SJCRH30 (cell line): ENCODE data around the gene PAQR9. TPM values are rescaled to one million over a fixed set of nuclear protein-coding genes. Genes with fewer than 3 reads are reported as not detected.

ENCODE experiments used
- DNase-seq, 2 experiments: peaks; one replicate each; pipeline ENCODE4 v3.0.0-alpha.2; 2015 to 2020
- H3K27ac ChIP-seq: fragments of 250-450 bp; sonication (Bioruptor Pico); 2 replicates; pipeline ENCODE4 v1.5.1; 2020; ENCODE audit warnings: mild to moderate bottlenecking, moderate library complexity
- H3K27me3 ChIP-seq: fragments of 250-450 bp; sonication (Bioruptor Pico); 2 replicates; pipeline ENCODE4 v1.5.1; 2020; ENCODE audit warnings: mild to moderate bottlenecking, moderate library complexity
- H3K36me3 ChIP-seq: fragments of 250-450 bp; sonication (Bioruptor Pico); 2 replicates; pipeline ENCODE4 v1.5.1; 2020; ENCODE audit warnings: mild to moderate bottlenecking, moderate library complexity
- H3K4me1 ChIP-seq: fragments of 250-450 bp; sonication (Bioruptor Pico); 2 replicates; pipeline ENCODE4 v1.5.1; 2020; ENCODE audit warnings: mild to moderate bottlenecking, moderate library complexity
- H3K4me3 ChIP-seq: fragments of 250-450 bp; sonication (Bioruptor Pico); 2 replicates; pipeline ENCODE4 v1.5.1; 2020; ENCODE audit warnings: mild to moderate bottlenecking, moderate library complexity
- H3K9me3 ChIP-seq: fragments of 250-450 bp; sonication (Bioruptor Pico); replicated peaks from 2 replicates; pipeline ENCODE4 v1.5.1; 2020; ENCODE audit warnings: mild to moderate bottlenecking, moderate library complexity
- total RNA-seq: library from RNA; depleted of rRNA; stranded (reverse); fragments of >200 nt; shearing (Covaris generic); gene quantifications from 2 replicates; pipeline ENCODE4 v1.2.3, GENCODE V29; 2014; rRNA removed

PAQR9 gene, protein sequence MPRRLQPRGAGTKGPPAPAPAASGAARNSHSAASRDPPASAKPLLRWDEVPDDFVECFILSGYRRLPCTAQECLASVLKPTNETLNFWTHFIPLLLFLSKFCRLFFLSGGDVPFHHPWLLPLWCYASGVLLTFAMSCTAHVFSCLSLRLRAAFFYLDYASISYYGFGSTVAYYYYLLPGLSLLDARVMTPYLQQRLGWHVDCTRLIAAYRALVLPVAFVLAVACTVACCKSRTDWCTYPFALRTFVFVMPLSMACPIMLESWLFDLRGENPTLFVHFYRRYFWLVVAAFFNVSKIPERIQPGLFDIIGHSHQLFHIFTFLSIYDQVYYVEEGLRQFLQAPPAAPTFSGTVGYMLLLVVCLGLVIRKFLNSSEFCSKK
- 0.16 and 0.30 TPM in 2 replicates for total RNA-seq

DNA sequence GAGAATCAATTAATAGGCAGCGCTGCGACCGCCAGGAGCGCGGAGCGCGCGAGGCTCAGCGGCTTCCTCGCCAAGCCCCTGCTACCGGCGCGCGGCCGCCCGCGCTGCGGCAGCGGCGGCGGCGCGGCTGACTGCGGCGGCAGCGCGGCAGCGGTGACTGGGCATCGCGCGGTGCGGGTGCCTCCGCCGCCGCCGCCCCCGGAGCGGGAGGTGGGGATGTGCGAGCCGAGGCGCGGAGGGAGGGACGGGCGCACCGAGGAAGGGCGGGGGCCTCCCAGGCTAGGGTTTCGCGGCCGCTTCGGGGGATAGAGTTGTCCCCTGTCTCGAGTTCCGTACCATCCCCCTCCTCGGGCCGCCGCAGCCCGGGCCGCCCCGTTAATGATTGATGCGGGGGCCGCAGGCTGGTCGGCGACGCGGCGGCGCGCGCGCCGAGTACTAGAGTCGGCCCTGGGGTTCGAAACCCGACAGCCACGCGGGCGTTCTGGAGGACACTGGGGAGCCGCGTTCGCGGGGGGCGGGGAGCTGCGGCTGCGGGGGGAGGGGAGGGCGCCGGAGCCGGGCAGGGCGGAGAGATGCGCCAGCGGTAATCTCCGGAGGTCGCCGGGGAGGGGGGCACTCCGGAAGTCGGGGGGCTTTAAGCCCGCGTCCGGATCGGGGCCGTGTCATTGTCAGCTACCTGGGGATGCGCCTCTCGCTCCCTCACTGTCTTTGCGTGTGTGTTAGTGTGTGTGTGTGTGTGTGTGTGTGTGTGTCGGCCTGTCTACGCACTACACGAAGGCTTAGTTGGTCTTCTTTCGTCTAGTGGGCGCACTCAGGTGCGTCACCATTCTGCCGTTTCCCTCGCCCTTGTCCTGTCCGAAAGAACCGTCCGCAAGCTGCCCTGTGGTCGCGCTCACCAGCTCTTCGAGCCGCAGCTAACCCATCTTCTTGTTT lies at the start of gene PAQR9:
Gene PAQR9 (minus strand): TSS at position 159 of the 933 bp plus-strand sequence. CDS start 338 bp downstream, outside the sequence.
- DNase-seq = peak; percentile 39 to 44
- Histone ChIP-seq H3K27me3 (peaks cover 8% of the 10 kb centered on the region; the same call in 1 of the 2 replicates), H3K4me3 (peak within 1 kb of the TSS; percentile 84), H3K36me3 (no peaks in the 10 kb centered on the region), H3K4me1 (no peaks in the 10 kb centered on the region), H3K27ac (no peak within 1 kb of the TSS), H3K9me3 (no peaks in the 10 kb centered on the region)

DNA sequence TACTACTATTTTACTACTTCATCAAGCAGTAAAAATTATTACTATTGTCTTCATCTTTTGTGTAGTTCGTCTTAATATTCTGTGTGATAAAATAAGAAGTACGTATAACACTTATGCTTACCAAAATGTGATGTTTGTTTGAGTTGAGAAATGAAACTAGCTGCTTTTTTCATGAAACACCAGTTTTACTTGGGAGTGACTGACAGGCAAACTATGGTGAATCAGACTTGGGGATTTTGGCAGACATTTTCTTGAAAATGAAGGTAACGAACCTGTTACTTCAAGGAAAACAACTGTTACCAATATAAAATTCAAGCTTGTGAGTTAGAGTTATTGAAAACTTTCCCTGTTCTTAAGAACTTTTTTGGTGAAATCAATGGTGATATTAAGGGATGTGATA lies 48.2 kb upstream of the PAQR9 start:
- DNase-seq = no peak
- no peak overlapping the region for H3K27ac ChIP-seq
- H3K9me3 ChIP-seq = no peaks in the 10 kb centered on the region
- H3K27me3 ChIP-seq = no peaks in the 10 kb centered on the region
- no peak overlapping the region for H3K4me3 ChIP-seq
- no peaks in the 10 kb centered on the region; the same call in 1 of the 2 replicates for H3K4me1 ChIP-seq
- H3K36me3 ChIP-seq = peaks cover 29% of the 10 kb centered on the region

DNA sequence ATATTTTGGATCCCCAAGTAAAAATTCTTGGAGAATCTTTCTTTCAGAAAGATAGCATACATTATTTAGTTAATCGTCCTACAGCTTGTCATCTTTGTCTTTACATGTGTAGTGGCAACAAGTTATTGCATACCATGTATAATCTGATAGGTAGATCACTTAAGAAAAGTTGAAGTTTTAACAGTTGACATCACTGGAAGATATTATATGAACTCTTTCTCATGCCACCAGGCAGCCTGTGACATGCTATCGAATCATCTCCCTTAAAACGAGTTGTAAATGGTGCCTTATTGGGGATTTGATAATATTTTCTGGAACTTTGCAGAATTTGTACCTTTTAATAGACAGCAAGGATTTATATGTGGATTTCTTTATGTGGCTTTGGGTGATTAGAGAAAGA lies 46.5 kb upstream of the PAQR9 start:
- Histone ChIP-seq H3K4me1 (no peaks in the 10 kb centered on the region; the same call in 1 of the 2 replicates), H3K36me3 (peaks cover 17% of the 10 kb centered on the region), H3K27me3 (no peaks in the 10 kb centered on the region), H3K27ac (no peak overlapping the region), H3K9me3 (no peaks in the 10 kb centered on the region), H3K4me3 (no peak overlapping the region)
- no peak for DNase-seq

DNA sequence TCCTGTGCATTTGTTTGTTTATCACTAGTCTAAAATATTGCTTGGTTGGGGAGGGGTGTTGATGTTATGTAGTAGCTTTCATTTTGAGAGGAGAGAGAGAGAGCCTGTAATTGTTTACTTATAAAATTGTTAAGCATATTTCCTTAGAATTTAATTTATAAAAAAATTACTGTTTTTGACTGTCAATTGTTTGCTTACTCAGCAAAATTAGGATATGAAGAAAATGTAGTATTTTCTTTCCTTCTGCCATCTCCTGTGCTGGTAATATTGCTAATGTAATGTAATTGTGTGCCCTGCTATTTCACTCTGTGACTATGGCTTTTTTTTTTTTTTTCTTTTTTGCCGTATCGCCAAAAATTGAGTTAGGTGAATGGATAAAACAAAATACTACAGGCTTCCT lies 41.3 kb upstream of the PAQR9 start:
- no peak for DNase-seq
- Histone ChIP-seq H3K36me3 (no peaks in the 10 kb centered on the region), H3K4me3 (no peak overlapping the region), H3K9me3 (no peaks in the 10 kb centered on the region), H3K4me1 (no peaks in the 10 kb centered on the region; the same call in 1 of the 2 replicates), H3K27me3 (no peaks in the 10 kb centered on the region), H3K27ac (no peak overlapping the region)

DNA sequence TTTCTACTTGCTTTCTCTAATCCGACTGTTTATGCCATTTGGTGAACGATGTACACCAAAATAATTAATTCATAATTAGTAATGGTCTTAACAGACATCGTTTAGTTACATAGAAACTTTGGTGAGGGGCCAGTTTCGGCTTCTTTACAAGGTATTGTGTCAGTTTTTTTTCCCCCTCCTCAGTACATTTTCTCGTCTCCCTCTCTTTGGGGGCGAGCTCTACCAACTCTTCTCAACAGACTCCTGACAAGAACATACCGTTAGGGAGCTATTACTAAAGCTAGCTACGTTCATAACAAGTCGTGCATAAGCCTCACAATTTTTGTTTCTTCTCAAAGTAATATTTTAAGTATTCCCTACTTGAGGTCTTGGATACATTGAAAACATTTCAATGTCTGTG lies 39.3 kb upstream of the PAQR9 start:
- no peaks in the 10 kb centered on the region for H3K4me1 ChIP-seq
- peak overlapping the region; percentile 91 for H3K27ac ChIP-seq
- peak in 1 of 2 experiments; percentile 10 for DNase-seq
- peak overlapping the region; percentile 95 for H3K4me3 ChIP-seq
- H3K9me3 ChIP-seq = no peaks in the 10 kb centered on the region
- no peaks in the 10 kb centered on the region for H3K36me3 ChIP-seq
- H3K27me3 ChIP-seq = no peaks in the 10 kb centered on the region

DNA sequence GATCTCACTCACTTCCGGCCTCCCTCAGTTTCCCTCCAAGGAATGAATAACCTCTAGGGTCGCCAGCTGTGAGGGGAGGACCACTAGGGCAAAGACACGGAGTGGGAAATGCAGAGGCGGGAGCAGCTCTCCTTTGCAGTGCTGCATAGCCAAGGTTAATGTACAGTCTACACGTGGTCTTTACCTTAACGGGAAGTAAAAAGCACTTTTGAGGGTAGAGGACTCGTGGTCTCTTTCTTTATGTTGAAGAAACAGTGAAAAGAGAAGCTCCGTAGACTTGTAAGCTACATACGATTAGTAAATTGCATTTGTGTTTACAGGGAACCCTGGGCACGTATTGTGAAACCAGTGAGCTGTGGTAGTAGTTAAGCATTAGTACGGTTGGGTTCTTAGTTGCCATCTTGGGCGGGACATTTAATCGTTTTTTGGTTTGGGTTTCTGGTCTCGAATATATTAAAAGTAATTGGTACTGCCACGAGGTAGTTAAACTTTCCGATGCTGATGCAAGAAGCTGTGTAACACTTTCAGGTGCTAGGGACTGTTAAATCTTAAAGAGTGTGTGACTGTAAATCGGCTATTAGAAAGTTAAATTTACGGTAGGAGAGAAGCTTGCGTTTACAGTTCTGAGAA lies 38.7 kb upstream of the PAQR9 start:
- no peaks in the 10 kb centered on the region for H3K27me3 ChIP-seq
- no peaks in the 10 kb centered on the region for H3K4me1 ChIP-seq
- peak overlapping the region; percentile 95 for H3K4me3 ChIP-seq
- DNase-seq = peak; percentile 25 to 46
- no peaks in the 10 kb centered on the region for H3K36me3 ChIP-seq
- H3K9me3 ChIP-seq = no peaks in the 10 kb centered on the region
- H3K27ac ChIP-seq = peak overlapping the region; percentile 91

DNA sequence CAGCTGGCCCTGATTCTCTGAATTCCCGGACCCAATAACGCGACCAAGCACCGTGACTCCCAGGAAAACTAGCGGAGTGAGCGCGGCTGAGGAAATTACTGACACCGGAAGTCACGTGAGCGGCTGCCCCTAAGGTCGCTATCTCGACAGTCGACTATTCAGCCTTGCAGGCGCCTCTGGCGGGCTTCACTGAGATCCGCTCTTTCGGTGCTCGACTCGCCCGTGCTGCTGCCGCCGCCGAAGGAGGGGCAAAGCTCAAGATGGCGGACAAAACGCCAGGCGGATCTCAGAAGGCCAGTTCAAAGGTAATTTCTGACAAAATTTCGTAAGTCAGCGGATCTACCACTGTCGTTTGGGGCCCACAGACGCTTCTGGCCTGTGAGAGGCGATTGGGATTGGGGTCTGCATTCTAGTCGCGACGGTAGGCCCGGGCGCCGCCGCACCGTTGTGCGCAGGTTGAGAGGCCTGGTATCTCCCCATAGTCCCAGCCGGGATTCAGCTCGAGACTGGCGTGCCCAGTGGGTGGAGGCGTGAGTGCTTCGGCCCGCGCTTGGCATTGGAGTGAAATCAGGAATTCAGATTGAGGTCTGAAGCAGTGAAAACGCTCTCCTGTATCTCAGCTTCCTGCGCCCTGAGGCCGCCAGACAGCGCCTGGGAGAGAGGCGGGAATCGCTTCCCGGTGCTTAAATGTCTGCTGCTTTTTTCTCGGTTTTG lies 38.1 kb upstream of the PAQR9 start, which contains the start of gene U2SURP:
Gene U2SURP (plus strand): TSS at position 202 of the 714 bp plus-strand sequence. CDS start 59 bp downstream, at position 261.
- Histone ChIP-seq H3K27ac (peak within 1 kb of the TSS; percentile 91), H3K4me1 (no peaks in the 10 kb centered on the region), H3K36me3 (no peaks in the 10 kb centered on the region), H3K9me3 (no peaks in the 10 kb centered on the region), H3K27me3 (no peaks in the 10 kb centered on the region), H3K4me3 (peak within 1 kb of the TSS; percentile 95)
- DNase-seq = peak; percentile 97 to 99

DNA sequence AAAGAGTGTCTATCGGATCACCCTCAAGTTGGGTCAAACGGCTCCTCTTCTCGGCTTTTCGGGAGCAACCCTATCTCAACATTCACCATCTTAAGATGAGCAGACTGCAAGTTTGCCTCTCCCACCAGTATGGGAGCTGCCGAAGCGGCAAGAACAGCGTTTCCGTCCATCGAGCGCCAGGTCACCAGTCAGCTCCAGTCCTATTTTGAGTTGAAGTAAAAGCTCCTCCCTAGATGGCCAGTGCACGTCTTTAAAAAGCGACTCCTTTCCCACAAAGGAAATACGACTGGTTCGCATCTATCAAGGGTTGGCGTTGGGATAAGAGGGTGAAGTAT lies 37.5 kb upstream of the PAQR9 start:
- DNase-seq = no peak
- Histone ChIP-seq H3K36me3 (no peaks in the 10 kb centered on the region), H3K4me3 (peak overlapping the region; percentile 95), H3K27me3 (no peaks in the 10 kb centered on the region), H3K27ac (peak overlapping the region; percentile 91), H3K9me3 (no peaks in the 10 kb centered on the region), H3K4me1 (no peaks in the 10 kb centered on the region)

DNA sequence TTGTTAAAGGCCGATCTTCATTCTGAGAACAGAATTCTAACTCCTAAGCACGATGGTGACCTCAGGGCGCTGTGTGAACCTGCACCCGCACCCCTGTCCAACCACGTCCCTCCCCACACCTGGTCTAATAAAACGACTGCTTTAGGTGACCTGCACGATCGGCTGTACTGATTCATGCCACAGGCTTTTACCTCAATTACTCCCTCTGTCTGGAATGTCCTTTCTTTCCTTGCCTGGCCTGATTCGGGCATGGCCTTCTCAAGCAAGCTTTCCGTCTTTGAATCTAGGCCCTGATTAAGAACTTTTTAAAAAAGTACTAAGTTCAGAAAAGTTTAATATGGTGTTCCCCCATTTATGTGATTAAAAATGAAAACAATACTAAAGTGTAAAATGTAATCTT lies 37.1 kb upstream of the PAQR9 start:
- Histone ChIP-seq H3K9me3 (no peaks in the 10 kb centered on the region), H3K27ac (peak overlapping the region; percentile 91), H3K4me1 (no peaks in the 10 kb centered on the region), H3K27me3 (no peaks in the 10 kb centered on the region), H3K36me3 (no peaks in the 10 kb centered on the region), H3K4me3 (peak overlapping the region; percentile 95)
- peak in 1 of 2 experiments; percentile 12 for DNase-seq

DNA sequence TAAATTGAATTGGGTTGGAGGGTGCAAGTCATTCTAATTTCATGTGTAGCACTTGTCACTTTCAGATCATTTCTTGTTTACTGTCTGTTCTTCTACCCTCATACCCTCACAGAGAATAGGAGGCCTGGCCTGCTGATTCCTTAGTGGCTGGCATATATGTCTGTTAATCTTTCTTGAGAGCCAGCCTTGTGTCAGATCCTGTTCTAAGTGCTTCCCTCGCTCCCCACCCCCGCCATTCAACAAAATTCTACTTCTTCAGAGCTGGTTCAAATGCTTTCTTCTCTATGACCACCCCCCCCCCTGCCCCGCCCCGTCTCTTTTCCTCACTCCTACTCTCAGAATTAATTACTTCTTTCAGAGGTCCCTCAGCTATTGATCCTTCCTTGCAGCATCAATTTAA lies 36.4 kb upstream of the PAQR9 start:
- H3K36me3 ChIP-seq = no peaks in the 10 kb centered on the region
- no peaks in the 10 kb centered on the region for H3K4me1 ChIP-seq
- H3K27me3 ChIP-seq = no peaks in the 10 kb centered on the region
- H3K9me3 ChIP-seq = no peaks in the 10 kb centered on the region
- no peak overlapping the region for H3K27ac ChIP-seq
- no peak for DNase-seq
- H3K4me3 ChIP-seq = peak overlapping the region; percentile 95

DNA sequence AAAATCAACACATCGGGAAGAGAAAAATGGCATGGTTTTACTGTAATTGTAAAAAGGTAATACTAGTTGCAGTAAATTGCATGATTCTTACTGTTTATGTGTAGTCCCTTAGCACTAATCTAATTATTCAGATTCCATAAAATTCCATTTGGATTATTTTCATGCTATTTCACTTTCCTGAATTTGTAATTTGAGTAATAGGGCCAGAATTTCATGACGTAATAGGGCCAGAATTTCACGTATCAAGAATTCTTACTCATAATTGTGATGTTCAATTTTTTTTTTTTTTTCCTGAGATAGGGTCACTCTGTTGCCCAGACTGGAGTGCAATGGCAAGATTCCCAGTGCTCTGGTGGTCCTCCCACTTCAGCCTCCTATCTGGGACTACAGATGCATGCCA lies 35.0 kb upstream of the PAQR9 start:
- no peak for DNase-seq
- no peaks in the 10 kb centered on the region for H3K36me3 ChIP-seq
- H3K4me1 ChIP-seq = no peaks in the 10 kb centered on the region

DNA sequence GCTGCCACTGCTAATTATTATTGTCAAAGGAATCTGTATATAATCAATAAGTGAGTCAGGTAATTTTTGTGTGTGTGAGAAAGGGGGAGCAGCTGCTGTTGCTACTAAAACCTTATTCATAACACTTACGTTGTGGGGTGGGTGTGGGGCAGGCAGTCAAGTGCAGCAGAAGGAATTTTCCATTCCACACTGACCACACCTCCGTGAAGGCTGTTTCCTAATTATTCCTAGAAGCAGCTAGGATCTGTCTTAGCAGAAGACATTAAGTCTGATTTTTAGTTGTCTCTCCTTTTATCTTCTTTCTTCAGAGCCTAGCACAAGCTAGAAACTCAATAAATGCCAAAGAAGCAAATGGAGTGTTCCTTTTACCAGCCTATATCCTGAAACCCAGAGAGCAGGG lies 33.9 kb upstream of the PAQR9 start:
- H3K4me1 ChIP-seq = no peaks in the 10 kb centered on the region
- no peak for DNase-seq
- no peaks in the 10 kb centered on the region for H3K27me3 ChIP-seq
- no peak overlapping the region for H3K27ac ChIP-seq
- H3K4me3 ChIP-seq = no peak overlapping the region
- no peaks in the 10 kb centered on the region for H3K9me3 ChIP-seq
- no peaks in the 10 kb centered on the region for H3K36me3 ChIP-seq

More for the DNA sequence above, 35.0 kb upstream of the PAQR9 start:
- Histone ChIP-seq H3K27ac (no peak overlapping the region), H3K27me3 (no peaks in the 10 kb centered on the region), H3K9me3 (no peaks in the 10 kb centered on the region), H3K4me3 (no peak overlapping the region)

DNA sequence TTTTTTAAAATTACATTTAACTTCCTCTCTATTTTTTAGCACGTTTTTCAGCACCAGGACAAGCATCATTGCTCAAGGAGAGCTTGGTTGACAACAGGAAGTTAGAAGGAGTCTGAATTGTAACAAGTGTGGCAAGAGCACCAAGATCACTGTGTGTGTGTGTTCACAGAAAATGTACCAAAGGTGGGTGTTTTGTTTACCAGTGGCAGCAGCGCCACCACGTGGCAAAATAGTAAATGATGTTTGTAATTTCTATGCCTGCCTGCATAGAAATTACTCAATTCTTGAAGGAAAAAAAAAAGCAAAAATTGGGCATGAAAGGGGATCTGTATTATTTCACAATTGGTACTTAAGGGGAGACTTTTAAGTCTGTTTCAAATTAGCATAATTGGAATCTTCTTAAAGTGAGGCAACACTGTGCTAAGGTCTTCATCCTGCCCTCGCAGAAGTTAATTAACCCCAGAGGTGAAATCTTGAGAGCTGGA lies 30.5 kb upstream of the PAQR9 start:
- no peaks in the 10 kb centered on the region for H3K9me3 ChIP-seq
- no peak overlapping the region for H3K27ac ChIP-seq
- no peaks in the 10 kb centered on the region for H3K27me3 ChIP-seq
- H3K4me3 ChIP-seq = no peak overlapping the region
- peak; percentile 50 to 83 for DNase-seq
- H3K4me1 ChIP-seq = no peaks in the 10 kb centered on the region
- no peaks in the 10 kb centered on the region for H3K36me3 ChIP-seq

DNA sequence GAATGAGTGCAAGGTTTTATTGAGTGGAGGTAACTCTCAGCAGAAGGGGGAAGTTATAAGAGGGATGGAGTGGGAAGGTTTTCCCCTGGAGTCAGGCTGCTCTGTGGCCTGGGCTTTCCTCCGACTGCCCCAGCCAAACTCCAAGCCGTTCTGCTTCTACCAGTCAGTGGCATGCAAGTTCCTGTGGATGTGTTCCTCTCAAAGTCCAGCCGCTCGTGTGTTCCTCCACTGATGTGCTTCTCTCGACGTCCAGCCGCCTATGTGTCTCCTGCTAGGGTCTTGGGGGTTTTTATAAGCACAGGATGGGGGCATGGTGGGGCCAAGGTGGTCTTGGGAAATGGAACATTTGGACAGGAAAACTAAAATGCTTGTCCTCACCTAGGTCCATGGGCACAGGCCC lies 28.8 kb upstream of the PAQR9 start:
- Histone ChIP-seq H3K4me3 (no peak overlapping the region), H3K4me1 (peaks cover 3% of the 10 kb centered on the region; the same call in 1 of the 2 replicates), H3K9me3 (no peaks in the 10 kb centered on the region), H3K27me3 (no peaks in the 10 kb centered on the region), H3K36me3 (no peaks in the 10 kb centered on the region), H3K27ac (no peak overlapping the region)
- DNase-seq = no peak
